HG03196 (cell line): ENCODE results near the gene CEP162.
A peak's percentile ranks its signal among the peaks of the same experiment; 100 is the strongest.
"Not testable (repeated sequence)": the region's sequence is repeated elsewhere in the genome, so short reads cannot be mapped to it uniquely, and the experiment has no call there.

Experiments used
- ATAC-seq: cut with Tn5 transposase; IDR thresholded peaks from one replicate; pipeline ENCODE4 v1.9.1; 2021; ENCODE audit not compliant: unreplicated experiment

Gene CEP162

GRCh38 chr6:84227434-84228197, at the start of gene CEP162:
Gene CEP162, minus strand, starts transcription at chr6:84227643. Its CDS starts 1,250 bp downstream, at chr6:84226393.
- ATAC-seq: peak; percentile 99

- no peak for ATAC-seq
Measured at GRCh38 chr6:84274856-84275255, 47.4 kb upstream of the CEP162 start.

- ATAC-seq: no peak
Measured at GRCh38 chr6:84273048-84273809, 45.8 kb upstream of the CEP162 start.

GRCh38 chr6:84272298-84272697, 44.9 kb upstream of the CEP162 start:
- no peak for ATAC-seq

- no peak for ATAC-seq
Measured at GRCh38 chr6:84271061-84271716, 43.7 kb upstream of the CEP162 start.

- ATAC-seq: no peak
Measured at GRCh38 chr6:84269947-84270733, 42.7 kb upstream of the CEP162 start.

GRCh38 chr6:84268781-84269180, 41.3 kb upstream of the CEP162 start:
- ATAC-seq: no peak

GRCh38 chr6:84263557-84263956, 36.1 kb upstream of the CEP162 start:
- ATAC-seq: no peak

- ATAC-seq: no peak
Measured at GRCh38 chr6:84260926-84261325, 33.5 kb upstream of the CEP162 start.

GRCh38 chr6:84260196-84260595, 32.8 kb upstream of the CEP162 start:
- no peak for ATAC-seq

- ATAC-seq: no peak
Measured at GRCh38 chr6:84258866-84259265, 31.4 kb upstream of the CEP162 start.

- ATAC-seq: no peak
Measured at GRCh38 chr6:84258268-84258667, 30.8 kb upstream of the CEP162 start.

- no peak for ATAC-seq
Measured at GRCh38 chr6:84255641-84256040, 28.2 kb upstream of the CEP162 start.

GRCh38 chr6:84253380-84253779, 25.9 kb upstream of the CEP162 start:
- no peak for ATAC-seq

- ATAC-seq: no peak
Measured at GRCh38 chr6:84251891-84252539, 24.6 kb upstream of the CEP162 start.

GRCh38 chr6:84249724-84250123, 22.3 kb upstream of the CEP162 start:
- no peak for ATAC-seq

- not testable (repeated sequence) for ATAC-seq
Measured at GRCh38 chr6:84244416-84245081, 17.1 kb upstream of the CEP162 start.

- no peak for ATAC-seq
Measured at GRCh38 chr6:84243240-84243639, 15.8 kb upstream of the CEP162 start.

GRCh38 chr6:84242265-84242664, 14.8 kb upstream of the CEP162 start:
- no peak for ATAC-seq

- ATAC-seq: no peak
Measured at GRCh38 chr6:84228198-84228543, 728 bp upstream of the CEP162 start.
